ENCODE results near the gene FANCD2.

FANCD2 gene

GRCh38 chr3:10142707-10143560 lies 116.7 kb downstream of the FANCD2 start:
- in situ Hi-C loops (cut with MboI; ENCODE audit: low sequenced_read_pairs, unreplicated experiment) = no loop called here
- no peak for TF ChIP-seq CTCF (IDR thresholded peaks at IDR 0.05; ENCODE audit: borderline replicate concordance, control extremely low read depth, extremely low read depth, insufficient read depth, missing control alignments)
- peak; percentile 38 for DNase-seq (ENCODE audit: low spot score)

- TF ChIP-seq CTCF (IDR thresholded peaks at IDR 0.05; ENCODE audit: borderline replicate concordance, control extremely low read depth, extremely low read depth, insufficient read depth, missing control alignments) = no peak
- no peak for DNase-seq (ENCODE audit: low spot score)
- in situ Hi-C loops (cut with MboI; ENCODE audit: low sequenced_read_pairs, unreplicated experiment) = no loop called here
Measured at GRCh38 chr3:10145685-10146084, 119.4 kb downstream of the FANCD2 start.

- no peak for TF ChIP-seq CTCF (IDR thresholded peaks at IDR 0.05; ENCODE audit: borderline replicate concordance, control extremely low read depth, extremely low read depth, insufficient read depth, missing control alignments)
- in situ Hi-C loops (cut with MboI; ENCODE audit: low sequenced_read_pairs, unreplicated experiment) = no loop called here
- DNase-seq (ENCODE audit: low spot score) = no peak
Measured at GRCh38 chr3:10149226-10149625, 123.0 kb downstream of the FANCD2 start.

- no peak for TF ChIP-seq CTCF (IDR thresholded peaks at IDR 0.05; ENCODE audit: borderline replicate concordance, control extremely low read depth, extremely low read depth, insufficient read depth, missing control alignments)
- in situ Hi-C loops (cut with MboI; ENCODE audit: low sequenced_read_pairs, unreplicated experiment) = no loop called here
Measured at GRCh38 chr3:10150987-10151386, 124.8 kb downstream of the FANCD2 start.

More at GRCh38 chr3:10150987-10151386, 124.8 kb downstream of the FANCD2 start:
- no peak for DNase-seq (ENCODE audit: low spot score)
